Retina (tissue), 1 donor: ENCODE measurements around the gene LRP1B.

Experiments used
- DNase-seq: peaks from one replicate; pipeline ENCODE4 v3.0.0-alpha.2; 2016

LRP1B gene

GRCh38 chr2:141565597-141565996, 565.2 kb downstream of the LRP1B start:
- DNase-seq, result no peak

GRCh38 chr2:141560723-141561122, 570.1 kb downstream of the LRP1B start:
- DNase-seq, result no peak

- no peak for DNase-seq
These were observed 573.3 kb downstream of the LRP1B start for GRCh38 chr2:141557329-141558095.

- no peak for DNase-seq
These were observed 574.8 kb downstream of the LRP1B start for GRCh38 chr2:141555876-141556470.

GRCh38 chr2:141554810-141555209, 576.0 kb downstream of the LRP1B start:
- DNase-seq, result peak; percentile 45

- DNase-seq, result peak; percentile 47
These were observed 596.0 kb downstream of the LRP1B start for GRCh38 chr2:141534666-141535362.

GRCh38 chr2:141529659-141530058, 601.2 kb downstream of the LRP1B start:
- DNase-seq, result no peak

- DNase-seq, result no peak
These were observed 601.8 kb downstream of the LRP1B start for GRCh38 chr2:141528990-141529389.

GRCh38 chr2:141526760-141527159, 604.1 kb downstream of the LRP1B start:
- DNase-seq, result no peak

- no peak for DNase-seq
These were observed 606.0 kb downstream of the LRP1B start for GRCh38 chr2:141524777-141525176.

GRCh38 chr2:141523199-141523598, 607.6 kb downstream of the LRP1B start:
- no peak for DNase-seq

GRCh38 chr2:141522702-141523101, 608.1 kb downstream of the LRP1B start:
- no peak for DNase-seq

GRCh38 chr2:141522048-141522447, 608.8 kb downstream of the LRP1B start:
- DNase-seq, result no peak

GRCh38 chr2:141519906-141520305, 610.9 kb downstream of the LRP1B start:
- no peak for DNase-seq

GRCh38 chr2:141517852-141518421, 612.9 kb downstream of the LRP1B start:
- no peak for DNase-seq

- no peak for DNase-seq
These were observed 613.5 kb downstream of the LRP1B start for GRCh38 chr2:141517180-141517851.

GRCh38 chr2:141515931-141516330, 614.9 kb downstream of the LRP1B start:
- no peak for DNase-seq

- DNase-seq, result no peak
These were observed 617.0 kb downstream of the LRP1B start for GRCh38 chr2:141513853-141514252.

GRCh38 chr2:141508806-141509595, 621.8 kb downstream of the LRP1B start:
- DNase-seq, result no peak

GRCh38 chr2:141508086-141508752, 622.6 kb downstream of the LRP1B start:
- no peak for DNase-seq

- no peak for DNase-seq
These were observed 624.7 kb downstream of the LRP1B start for GRCh38 chr2:141506135-141506534.

GRCh38 chr2:141501752-141502151, 629.1 kb downstream of the LRP1B start:
- no peak for DNase-seq
